Measurements from ENCODE around the gene PIM1. TPM values are rescaled to one million over a fixed set of nuclear protein-coding genes. Genes with fewer than 3 reads are reported as not detected.
A peak's percentile ranks its signal among the peaks of the same experiment; 100 is the strongest.

Gene PIM1
- total RNA-seq, 4 donors from 2014 or later: 36.6 to 78.4 (median 49.2) TPM

GRCh38 chr6:37170273-37171200 lies 585 bp downstream of the PIM1 start:
- H3K4me1 ChIP-seq: peaks cover 0 to 42% (median 12%) of the 10 kb centered on the region in 4 donors
- H3K27me3 ChIP-seq: no peaks in the 10 kb centered on the region
- peak overlapping the region; percentile 90 to 96 (median 94) for H3K27ac ChIP-seq
- H3K4me3 ChIP-seq: peak overlapping the region; percentile 80 to 91 (median 90)
- no peaks in the 10 kb centered on the region for H3K9me3 ChIP-seq
- peaks cover 0 to 38% (median 0%) of the 10 kb centered on the region in 3 donors for H3K36me3 ChIP-seq
- TF ChIP-seq, protein P1, sequence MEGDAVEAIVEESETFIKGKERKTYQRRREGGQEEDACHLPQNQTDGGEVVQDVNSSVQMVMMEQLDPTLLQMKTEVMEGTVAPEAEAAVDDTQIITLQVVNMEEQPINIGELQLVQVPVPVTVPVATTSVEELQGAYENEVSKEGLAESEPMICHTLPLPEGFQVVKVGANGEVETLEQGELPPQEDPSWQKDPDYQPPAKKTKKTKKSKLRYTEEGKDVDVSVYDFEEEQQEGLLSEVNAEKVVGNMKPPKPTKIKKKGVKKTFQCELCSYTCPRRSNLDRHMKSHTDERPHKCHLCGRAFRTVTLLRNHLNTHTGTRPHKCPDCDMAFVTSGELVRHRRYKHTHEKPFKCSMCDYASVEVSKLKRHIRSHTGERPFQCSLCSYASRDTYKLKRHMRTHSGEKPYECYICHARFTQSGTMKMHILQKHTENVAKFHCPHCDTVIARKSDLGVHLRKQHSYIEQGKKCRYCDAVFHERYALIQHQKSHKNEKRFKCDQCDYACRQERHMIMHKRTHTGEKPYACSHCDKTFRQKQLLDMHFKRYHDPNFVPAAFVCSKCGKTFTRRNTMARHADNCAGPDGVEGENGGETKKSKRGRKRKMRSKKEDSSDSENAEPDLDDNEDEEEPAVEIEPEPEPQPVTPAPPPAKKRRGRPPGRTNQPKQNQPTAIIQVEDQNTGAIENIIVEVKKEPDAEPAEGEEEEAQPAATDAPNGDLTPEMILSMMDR (IDR thresholded peaks at IDR 0.05): peak in 4 of 6 experiments; percentile 12 to 40 (median 36)
- TF ChIP-seq POLR2A (IDR thresholded peaks at IDR 0.05): no peak
- peak in 2 of 3 donors; percentile 68 to 79 for DNase-seq

DNA sequence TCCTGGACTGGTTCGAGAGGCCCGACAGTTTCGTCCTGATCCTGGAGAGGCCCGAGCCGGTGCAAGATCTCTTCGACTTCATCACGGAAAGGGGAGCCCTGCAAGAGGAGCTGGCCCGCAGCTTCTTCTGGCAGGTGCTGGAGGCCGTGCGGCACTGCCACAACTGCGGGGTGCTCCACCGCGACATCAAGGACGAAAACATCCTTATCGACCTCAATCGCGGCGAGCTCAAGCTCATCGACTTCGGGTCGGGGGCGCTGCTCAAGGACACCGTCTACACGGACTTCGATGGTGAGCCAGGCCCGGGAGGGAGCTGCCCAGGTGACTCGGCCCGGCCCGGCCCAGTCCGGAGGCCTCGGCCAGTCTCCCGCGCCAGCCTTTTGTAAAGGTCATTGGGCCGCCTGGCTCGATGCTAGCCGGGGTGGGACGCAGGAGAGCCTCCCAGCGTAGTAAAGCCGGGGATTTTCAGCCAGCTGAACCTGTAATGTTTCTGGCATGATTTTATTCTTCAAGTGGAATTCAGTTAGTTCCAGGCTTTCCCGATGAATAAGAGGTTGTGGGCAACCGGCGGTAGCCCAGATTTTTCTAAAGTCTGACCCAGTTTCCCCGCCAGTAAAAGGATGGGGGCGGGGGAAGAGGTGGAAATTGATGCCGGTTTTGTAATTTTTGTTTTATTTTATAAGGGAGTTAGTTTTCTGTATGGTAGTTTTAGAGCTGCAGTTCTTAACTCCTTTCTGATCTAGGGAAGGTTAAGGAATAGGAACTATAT lies 1.4 kb downstream of the PIM1 start:
- H3K36me3 ChIP-seq: peaks cover 0 to 40% (median 0%) of the 10 kb centered on the region in 3 donors

DNA sequence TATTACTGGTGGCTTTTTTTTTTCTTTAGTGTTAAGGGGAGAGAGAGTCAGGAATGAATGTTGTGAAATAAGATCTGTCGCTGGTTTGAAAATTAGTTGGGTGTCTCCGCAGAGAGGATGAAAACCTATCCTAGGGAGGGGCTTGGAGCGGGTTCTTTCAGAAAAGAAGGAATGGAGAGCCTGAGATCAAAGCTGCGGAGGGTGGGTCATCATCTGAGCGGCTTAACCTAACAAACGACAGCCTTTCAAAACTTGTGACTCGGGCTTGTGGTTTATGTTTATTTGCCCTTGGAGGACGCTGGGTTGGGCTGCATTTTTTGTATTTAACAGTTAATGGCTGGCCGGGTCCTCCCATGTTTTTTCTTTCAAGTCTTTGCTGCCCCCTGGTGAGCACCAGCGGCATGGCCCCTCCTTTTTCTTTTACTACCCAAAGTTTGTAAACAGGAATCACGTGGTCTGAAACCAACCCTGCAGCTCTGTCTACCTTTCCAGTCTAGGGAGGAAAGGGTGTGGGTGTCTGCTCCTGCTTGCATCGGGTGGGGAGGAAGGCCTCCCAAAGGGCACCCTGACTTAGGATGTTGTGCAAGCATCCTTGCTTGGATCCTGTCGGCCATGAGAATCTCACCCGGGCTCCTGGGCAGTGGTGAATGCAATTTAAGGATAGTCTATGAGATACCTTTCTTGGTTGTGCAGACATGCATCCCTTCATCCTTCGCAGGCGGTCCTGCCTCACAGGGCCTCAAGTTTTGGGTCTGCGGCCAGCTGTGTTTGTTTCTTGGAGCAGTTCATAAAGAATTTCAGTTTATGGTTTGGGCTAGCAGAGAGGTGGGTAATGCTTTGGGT lies 2.2 kb downstream of the PIM1 start:
- Histone ChIP-seq H3K27me3 (no peaks in the 10 kb centered on the region), H3K36me3 (peaks cover 0 to 40% (median 0%) of the 10 kb centered on the region in 3 donors), H3K4me3 (peak overlapping the region; percentile 80 to 91 (median 90)), H3K4me1 (peaks cover 0 to 42% (median 18%) of the 10 kb centered on the region in 4 donors), H3K9me3 (no peaks in the 10 kb centered on the region), H3K27ac (peak overlapping the region; percentile 90 to 96 (median 94))
- TF ChIP-seq, protein P1 (IDR thresholded peaks at IDR 0.05): peak; percentile 90 to 99 (median 98)
- peak; percentile 10 to 79 for TF ChIP-seq POLR2A (IDR thresholded peaks at IDR 0.05)
- peak; percentile 90 to 97 (median 93) for DNase-seq

More for the DNA sequence above, 1.4 kb downstream of the PIM1 start:
- Histone ChIP-seq H3K27ac (peak overlapping the region; percentile 90 to 96 (median 94)), H3K4me1 (peaks cover 0 to 42% (median 15%) of the 10 kb centered on the region in 4 donors), H3K9me3 (no peaks in the 10 kb centered on the region), H3K27me3 (no peaks in the 10 kb centered on the region), H3K4me3 (peak overlapping the region; percentile 80 to 91 (median 90))
- DNase-seq: peak; percentile 37 to 74 (median 71)
- no peak for TF ChIP-seq POLR2A (IDR thresholded peaks at IDR 0.05)
- TF ChIP-seq, protein P1 (IDR thresholded peaks at IDR 0.05): no peak

DNA sequence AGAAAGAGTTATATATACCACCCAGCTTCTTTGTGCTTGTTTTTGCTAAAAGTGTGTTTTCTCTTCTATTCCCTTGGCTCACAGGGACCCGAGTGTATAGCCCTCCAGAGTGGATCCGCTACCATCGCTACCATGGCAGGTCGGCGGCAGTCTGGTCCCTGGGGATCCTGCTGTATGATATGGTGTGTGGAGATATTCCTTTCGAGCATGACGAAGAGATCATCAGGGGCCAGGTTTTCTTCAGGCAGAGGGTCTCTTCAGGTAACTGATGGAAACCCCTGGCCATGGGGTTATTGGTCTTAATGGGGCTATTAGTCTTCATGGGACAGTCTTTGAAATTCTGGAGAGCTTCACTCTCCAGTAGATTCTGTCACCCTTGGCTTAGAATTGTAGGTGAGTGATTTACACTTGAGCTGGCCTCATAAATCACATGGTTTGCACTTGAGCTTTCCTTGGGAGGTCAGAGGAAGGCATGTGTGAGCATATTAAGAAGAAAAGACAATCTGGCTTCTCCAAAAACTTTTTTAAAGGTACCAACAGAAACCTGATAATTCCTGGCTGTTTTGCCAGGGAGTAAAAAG lies 3.0 kb downstream of the PIM1 start:
- peaks cover 0 to 42% (median 18%) of the 10 kb centered on the region in 4 donors for H3K4me1 ChIP-seq

More for the DNA sequence above, 3.0 kb downstream of the PIM1 start:
- Histone ChIP-seq H3K27ac (peak overlapping the region; percentile 15 to 96 (median 94)), H3K4me3 (peak overlapping the region; percentile 35 to 91 (median 90)), H3K27me3 (no peaks in the 10 kb centered on the region), H3K36me3 (peaks cover 0 to 40% (median 0%) of the 10 kb centered on the region in 3 donors), H3K9me3 (no peaks in the 10 kb centered on the region)
- no peak for DNase-seq
- no peak for TF ChIP-seq POLR2A (IDR thresholded peaks at IDR 0.05)
- TF ChIP-seq, protein P1 (IDR thresholded peaks at IDR 0.05): no peak
